ENCODE data around the gene GID8. TPM values are rescaled to one million over a fixed set of nuclear protein-coding genes. Genes with fewer than 3 reads are reported as not detected.

Gene GID8
- polyA plus RNA-seq (2012; ENCODE audit: insufficient read length, low read depth) = 23.2 TPM

- no peak for TF ChIP-seq SIN3A (IDR thresholded peaks at IDR 0.05; ENCODE audit: borderline replicate concordance, insufficient read depth, low read length)
- no peak for TF ChIP-seq REST (IDR thresholded peaks at IDR 0.05; ENCODE audit: insufficient read depth in 1 of 2, low read depth in 2 of 2, low read length in 2 of 2)
- no peak for TF ChIP-seq TAF1 (IDR thresholded peaks at IDR 0.05; ENCODE audit: borderline replicate concordance, insufficient read depth, low read length)
- no peak for TF ChIP-seq FOXP2 (optimal IDR thresholded peaks at IDR 0.05; ENCODE audit: borderline replicate concordance, extremely low read depth, extremely low read length, insufficient read depth)
- no peak; the same call in 1 of the 2 replicates for TF ChIP-seq POLR2AphosphoS5 (IDR thresholded peaks at IDR 0.05; ENCODE audit: low read depth, low read length)
Observed at GRCh38 chr20:62938105-62938888, at the start of gene GID8. Gene GID8, plus strand, starts transcription at chr20:62938147. Its CDS starts 3,356 bp downstream, at chr20:62941503.

GRCh38 chr20:62888406-62888805 lies 49.5 kb upstream of the GID8 start:
- TF ChIP-seq FOXP2 (optimal IDR thresholded peaks at IDR 0.05; ENCODE audit: borderline replicate concordance, extremely low read depth, extremely low read length, insufficient read depth) = no peak
- TF ChIP-seq SIN3A (IDR thresholded peaks at IDR 0.05; ENCODE audit: borderline replicate concordance, insufficient read depth, low read length) = no peak
- TF ChIP-seq POLR2AphosphoS5 (IDR thresholded peaks at IDR 0.05; ENCODE audit: low read depth, low read length) = no peak
- TF ChIP-seq REST (IDR thresholded peaks at IDR 0.05; ENCODE audit: insufficient read depth in 1 of 2, low read depth in 2 of 2, low read length in 2 of 2) = no peak
- TF ChIP-seq TAF1 (IDR thresholded peaks at IDR 0.05; ENCODE audit: borderline replicate concordance, insufficient read depth, low read length) = no peak

GRCh38 chr20:62888910-62889309 lies 49.0 kb upstream of the GID8 start:
- no peak for TF ChIP-seq FOXP2 (optimal IDR thresholded peaks at IDR 0.05; ENCODE audit: borderline replicate concordance, extremely low read depth, extremely low read length, insufficient read depth)
- TF ChIP-seq POLR2AphosphoS5 (IDR thresholded peaks at IDR 0.05; ENCODE audit: low read depth, low read length) = no peak
- TF ChIP-seq SIN3A (IDR thresholded peaks at IDR 0.05; ENCODE audit: borderline replicate concordance, insufficient read depth, low read length) = no peak
- TF ChIP-seq REST (IDR thresholded peaks at IDR 0.05; ENCODE audit: insufficient read depth in 1 of 2, low read depth in 2 of 2, low read length in 2 of 2) = no peak
- TF ChIP-seq TAF1 (IDR thresholded peaks at IDR 0.05; ENCODE audit: borderline replicate concordance, insufficient read depth, low read length) = no peak

- TF ChIP-seq SIN3A (IDR thresholded peaks at IDR 0.05; ENCODE audit: borderline replicate concordance, insufficient read depth, low read length) (no peak), TAF1 (IDR thresholded peaks at IDR 0.05; ENCODE audit: borderline replicate concordance, insufficient read depth, low read length) (no peak), FOXP2 (optimal IDR thresholded peaks at IDR 0.05; ENCODE audit: borderline replicate concordance, extremely low read depth, extremely low read length, insufficient read depth) (no peak), REST (IDR thresholded peaks at IDR 0.05; ENCODE audit: insufficient read depth in 1 of 2, low read depth in 2 of 2, low read length in 2 of 2) (no peak), POLR2AphosphoS5 (IDR thresholded peaks at IDR 0.05; ENCODE audit: low read depth, low read length) (no peak)
Observed at GRCh38 chr20:62889411-62889810, 48.5 kb upstream of the GID8 start.
